Fibroblast of skin of left quadriceps (primary cell): ENCODE measurements around the gene DHRS3.
A peak's percentile ranks its signal among the peaks of the same experiment; 100 is the strongest.
"Not testable (repeated sequence)": the region's sequence is repeated elsewhere in the genome, so short reads cannot be mapped to it uniquely, and the experiment has no call there.

Source experiments
- DNase-seq, 2 experiments: peaks; one replicate each; pipeline ENCODE4 v3.0.0-alpha.2; 2013; ENCODE audit warnings: low read depth in 2 of 2

Gene DHRS3

GRCh38 chr1:12617901-12618660 is at the start of gene DHRS3:
Gene DHRS3, minus strand, starts transcription at chr1:12618210. Its CDS starts 862 bp downstream, at chr1:12617348.
- DNase-seq, result peak; percentile 64 to 69

GRCh38 chr1:12666141-12666735 is 48.2 kb upstream of the DHRS3 start:
- DNase-seq, result no peak

- DNase-seq, result no peak
Observed at GRCh38 chr1:12665511-12665910, 47.5 kb upstream of the DHRS3 start.

- DNase-seq, result no peak
Observed at GRCh38 chr1:12662556-12662955, 44.5 kb upstream of the DHRS3 start.

- no peak for DNase-seq
Observed at GRCh38 chr1:12661606-12662219, 43.7 kb upstream of the DHRS3 start.

- DNase-seq, result peak; percentile 64 to 65
Observed at GRCh38 chr1:12658531-12659453, 40.8 kb upstream of the DHRS3 start.

- not testable (repeated sequence) for DNase-seq
Observed at GRCh38 chr1:12657885-12658512, 40.0 kb upstream of the DHRS3 start.

GRCh38 chr1:12657060-12657884 is 39.3 kb upstream of the DHRS3 start:
- no peak for DNase-seq

- no peak for DNase-seq
Observed at GRCh38 chr1:12656575-12656974, 38.6 kb upstream of the DHRS3 start.

- no peak for DNase-seq
Observed at GRCh38 chr1:12654657-12655056, 36.6 kb upstream of the DHRS3 start.

- DNase-seq, result peak in 1 of 2 experiments; percentile 6
Observed at GRCh38 chr1:12654004-12654567, 36.1 kb upstream of the DHRS3 start.

- peak; percentile 20 to 39 for DNase-seq
Observed at GRCh38 chr1:12649971-12650421, 32.0 kb upstream of the DHRS3 start.

- DNase-seq, result no peak
Observed at GRCh38 chr1:12648741-12649140, 30.7 kb upstream of the DHRS3 start.

- not testable (repeated sequence) for DNase-seq
Observed at GRCh38 chr1:12645401-12645800, 27.4 kb upstream of the DHRS3 start.

GRCh38 chr1:12644829-12645228 is 26.8 kb upstream of the DHRS3 start:
- no peak for DNase-seq

- DNase-seq, result no peak
Observed at GRCh38 chr1:12644237-12644636, 26.2 kb upstream of the DHRS3 start.

- DNase-seq, result no peak
Observed at GRCh38 chr1:12643785-12644184, 25.8 kb upstream of the DHRS3 start, which contains the start of gene AADACL4. Gene AADACL4, plus strand, starts transcription at chr1:12644085. Its CDS starts 462 bp downstream, at chr1:12644547.

- no peak for DNase-seq
Observed at GRCh38 chr1:12643079-12643478, 25.1 kb upstream of the DHRS3 start.

- DNase-seq, result no peak
Observed at GRCh38 chr1:12640958-12641272, 22.9 kb upstream of the DHRS3 start.
